ENCODE measurements around the gene RAD23B.

- no peak for TF ChIP-seq CTCF (IDR thresholded peaks at IDR 0.05 in 2 of 3, conservative IDR thresholded peaks at IDR 0.05 in 1 of 3; ENCODE audit: borderline replicate concordance in 1 of 3, insufficient read depth in 1 of 3, low read depth in 2 of 3, low read length in 2 of 3)
- no peak for TF ChIP-seq REST (IDR thresholded peaks at IDR 0.05; ENCODE audit: low read depth)
- TF ChIP-seq RAD21 (IDR thresholded peaks at IDR 0.05; ENCODE audit: low read depth), result no peak
- TF ChIP-seq EZH2 (IDR thresholded peaks at IDR 0.05), result no peak
- TF ChIP-seq POLR2A (IDR thresholded peaks at IDR 0.05; ENCODE audit: borderline replicate concordance, extremely low read depth, insufficient read depth, insufficient read length), result no peak
- TF ChIP-seq ZBTB33 (IDR thresholded peaks at IDR 0.05; ENCODE audit: extremely low read depth, insufficient replicate concordance, low read length), result no peak
- TF ChIP-seq CEBPB (IDR thresholded peaks at IDR 0.05; ENCODE audit: low read depth), result no peak
These were observed 84.8 kb downstream of the RAD23B start for GRCh38 chr9:107367727-107368502.
